Chondrocyte (in vitro differentiated cells): ENCODE data around the gene PRR12. TPM values are rescaled to one million over a fixed set of nuclear protein-coding genes. Genes with fewer than 3 reads are reported as not detected.

Experiments used
- DNase-seq: peaks from one replicate; pipeline ENCODE4 v3.0.0; 2021; ENCODE audit warnings: mixed read lengths, low spot score
- H3K27ac Mint-ChIP-seq: one replicate; pipeline ENCODE4 v1.8.0; 2021; ENCODE audit warnings: mild to moderate bottlenecking, moderate library complexity, mixed read lengths; ENCODE audit not compliant: unreplicated experiment
- H3K27me3 Mint-ChIP-seq: 2 replicates; pipeline ENCODE4 v1.8.0; 2021; ENCODE audit warnings: low read depth, mixed read lengths
- H3K36me3 Mint-ChIP-seq: 2 replicates; pipeline ENCODE4 v1.8.0; 2021; ENCODE audit warnings: low read depth, mixed read lengths
- H3K4me1 Mint-ChIP-seq: 2 replicates; pipeline ENCODE4 v1.8.0; 2021; ENCODE audit warnings: low read depth, mild to moderate bottlenecking, mixed read lengths
- H3K4me3 Mint-ChIP-seq: one replicate; pipeline ENCODE4 v1.8.0; 2021; ENCODE audit warnings: mild to moderate bottlenecking, moderate library complexity, mixed read lengths; ENCODE audit not compliant: unreplicated experiment
- H3K9me3 Mint-ChIP-seq: 2 replicates; pipeline ENCODE4 v1.8.0; 2021; ENCODE audit warnings: low read depth, mixed read lengths
- CTCF ChIP-seq: fragments of 200-600 bp; sonication (generic); IDR thresholded peaks from 2 replicates; pipeline ENCODE4 v1.5.0; 2021; ENCODE audit warnings: antibody characterized with exemption, mild to moderate bottlenecking, moderate library complexity
- long read RNA-seq: library from polyadenylated mRNA; stranded (forward); transcript quantifications from one replicate; pipeline ENCODE4 v2.0.0, GENCODE V29; 2021
- total RNA-seq: library from RNA; stranded (reverse); gene quantifications from 3 replicates; pipeline ENCODE4 v1.2.1, GENCODE V29; 2021

The PRR12 gene
- 23.8 to 33.9 TPM (median 28.1 TPM) in 3 replicates for total RNA-seq
- long read RNA-seq, partial matches to known transcripts = 1 of 4 reads
- long read RNA-seq, other reads (novel, unspliced or antisense) = 3 of 4 reads

GRCh38 chr19:49590971-49591730 is at the start of gene PRR12:
Gene PRR12 (plus strand): TSS chr19:49591182. CDS start chr19:49591655, 473 bp downstream.
- no peaks in the 10 kb centered on the region for H3K27me3 Mint-ChIP-seq
- H3K4me3 Mint-ChIP-seq = peak within 1 kb of the TSS; percentile 83
- no peaks in the 10 kb centered on the region for H3K9me3 Mint-ChIP-seq
- H3K4me1 Mint-ChIP-seq = peaks cover 25% of the 10 kb centered on the region
- DNase-seq = no peak
- no peak for TF ChIP-seq CTCF
- H3K27ac Mint-ChIP-seq = peak within 1 kb of the TSS; percentile 94
- peaks cover 11% of the 10 kb centered on the region for H3K36me3 Mint-ChIP-seq

GRCh38 chr19:49541914-49542313 is 49.1 kb upstream of the PRR12 start:
- H3K4me1 Mint-ChIP-seq = peaks cover 3% of the 10 kb centered on the region
- H3K4me3 Mint-ChIP-seq = no peak overlapping the region
- H3K27ac Mint-ChIP-seq = no peak overlapping the region
- no peak for DNase-seq
- no peaks in the 10 kb centered on the region for H3K27me3 Mint-ChIP-seq
- no peaks in the 10 kb centered on the region for H3K9me3 Mint-ChIP-seq
- H3K36me3 Mint-ChIP-seq = peaks cover 22% of the 10 kb centered on the region
- TF ChIP-seq CTCF = no peak

- Mint-ChIP-seq H3K27ac (no peak overlapping the region), H3K4me3 (no peak overlapping the region), H3K27me3 (no peaks in the 10 kb centered on the region), H3K36me3 (peaks cover 19% of the 10 kb centered on the region), H3K9me3 (no peaks in the 10 kb centered on the region), H3K4me1 (peaks cover 4% of the 10 kb centered on the region)
- DNase-seq = no peak
- TF ChIP-seq CTCF = no peak
These were observed 48.5 kb upstream of the PRR12 start for GRCh38 chr19:49542446-49542845.

GRCh38 chr19:49543032-49543431 is 48.0 kb upstream of the PRR12 start:
- no peaks in the 10 kb centered on the region for H3K9me3 Mint-ChIP-seq
- H3K4me3 Mint-ChIP-seq = no peak overlapping the region
- no peak overlapping the region for H3K27ac Mint-ChIP-seq
- no peak for TF ChIP-seq CTCF
- no peak for DNase-seq
- peaks cover 19% of the 10 kb centered on the region for H3K36me3 Mint-ChIP-seq
- no peaks in the 10 kb centered on the region for H3K27me3 Mint-ChIP-seq
- peaks cover 4% of the 10 kb centered on the region for H3K4me1 Mint-ChIP-seq

- H3K4me3 Mint-ChIP-seq = no peak overlapping the region
- H3K27ac Mint-ChIP-seq = peak overlapping the region; percentile 64
- DNase-seq = no peak
These were observed 46.8 kb upstream of the PRR12 start for GRCh38 chr19:49544154-49544553.

More at GRCh38 chr19:49544154-49544553, 46.8 kb upstream of the PRR12 start:
- Mint-ChIP-seq H3K9me3 (no peaks in the 10 kb centered on the region), H3K36me3 (peaks cover 19% of the 10 kb centered on the region), H3K4me1 (peaks cover 4% of the 10 kb centered on the region), H3K27me3 (no peaks in the 10 kb centered on the region)
- TF ChIP-seq CTCF = no peak
